ENCODE data around the gene IDUA.

Gene IDUA

GRCh38 chr4:1039493-1040343 is 52.9 kb downstream of the IDUA start:
- peak; percentile 27; the same call in 1 of the 2 replicates for TF ChIP-seq EGR1 (IDR thresholded peaks at IDR 0.05)
- no peak; the same call in 1 of the 2 replicates for TF ChIP-seq RAD21 (IDR thresholded peaks at IDR 0.05; ENCODE audit: low read depth)
- no peak for TF ChIP-seq ZBTB7A (IDR thresholded peaks at IDR 0.05; ENCODE audit: low read depth)
- TF ChIP-seq CEBPB (IDR thresholded peaks at IDR 0.05), result no peak
- no peak for TF ChIP-seq CREB1 (IDR thresholded peaks at IDR 0.05; ENCODE audit: low read depth)
- TF ChIP-seq EP300 (IDR thresholded peaks at IDR 0.05; ENCODE audit: borderline replicate concordance), result peak; percentile 42; the same call in 1 of the 2 replicates
- TF ChIP-seq TEAD4 (IDR thresholded peaks at IDR 0.05), result peak; percentile 86

GRCh38 chr4:1040344-1041146 is 53.7 kb downstream of the IDUA start:
- TF ChIP-seq TAF1 (IDR thresholded peaks at IDR 0.05; ENCODE audit: low read depth) (no peak), ZBTB7A (IDR thresholded peaks at IDR 0.05; ENCODE audit: low read depth) (peak; percentile 64; the same call in 1 of the 2 replicates)

GRCh38 chr4:1041147-1041935 is 54.5 kb downstream of the IDUA start:
- TF ChIP-seq CREB1 (IDR thresholded peaks at IDR 0.05; ENCODE audit: low read depth), result no peak
- 0 out of 2 replicates have a peak, but pooled peaks have one; percentile 56 for TF ChIP-seq ZBTB7A (IDR thresholded peaks at IDR 0.05; ENCODE audit: low read depth)
- TF ChIP-seq EGR1 (IDR thresholded peaks at IDR 0.05), result no peak
- TF ChIP-seq MAX (IDR thresholded peaks at IDR 0.05), result peak; percentile 76
- TF ChIP-seq CEBPB (IDR thresholded peaks at IDR 0.05), result no peak
- TF ChIP-seq REST (IDR thresholded peaks at IDR 0.05; ENCODE audit: low read depth), result no peak
- peak; percentile 72; the same call in 1 of the 2 replicates for TF ChIP-seq TCF12 (IDR thresholded peaks at IDR 0.05; ENCODE audit: low read depth)
- TF ChIP-seq RAD21 (IDR thresholded peaks at IDR 0.05; ENCODE audit: low read depth), result no peak
- TF ChIP-seq TEAD4 (IDR thresholded peaks at IDR 0.05), result peak; percentile 66
- peak; percentile 62 for TF ChIP-seq NFIC (IDR thresholded peaks at IDR 0.05)
- no peak for TF ChIP-seq USF1 (IDR thresholded peaks at IDR 0.05)
- TF ChIP-seq YY1 (IDR thresholded peaks at IDR 0.05; ENCODE audit: low read depth), result no peak
- no peak for TF ChIP-seq FOXM1 (IDR thresholded peaks at IDR 0.05; ENCODE audit: borderline replicate concordance, low read depth)
- TF ChIP-seq EP300 (IDR thresholded peaks at IDR 0.05; ENCODE audit: borderline replicate concordance), result peak; percentile 78
- TF ChIP-seq TAF1 (IDR thresholded peaks at IDR 0.05; ENCODE audit: low read depth), result no peak

- TF ChIP-seq RAD21 (IDR thresholded peaks at IDR 0.05; ENCODE audit: low read depth) (no peak), ZBTB7A (IDR thresholded peaks at IDR 0.05; ENCODE audit: low read depth) (no peak; the same call in 1 of the 2 replicates), NFIC (IDR thresholded peaks at IDR 0.05) (no peak), CREB1 (IDR thresholded peaks at IDR 0.05; ENCODE audit: low read depth) (no peak), TAF1 (IDR thresholded peaks at IDR 0.05; ENCODE audit: low read depth) (no peak), EGR1 (IDR thresholded peaks at IDR 0.05) (no peak), REST (IDR thresholded peaks at IDR 0.05; ENCODE audit: low read depth) (no peak), USF1 (IDR thresholded peaks at IDR 0.05) (no peak), EP300 (IDR thresholded peaks at IDR 0.05; ENCODE audit: borderline replicate concordance) (no peak), MAX (IDR thresholded peaks at IDR 0.05) (no peak), YY1 (IDR thresholded peaks at IDR 0.05; ENCODE audit: low read depth) (no peak), TEAD4 (IDR thresholded peaks at IDR 0.05) (no peak), CEBPB (IDR thresholded peaks at IDR 0.05) (no peak), FOXM1 (IDR thresholded peaks at IDR 0.05; ENCODE audit: borderline replicate concordance, low read depth) (no peak)
Observed at GRCh38 chr4:1041936-1042330, 55.1 kb downstream of the IDUA start.
